SK-N-DZ (cell line): ENCODE results near the gene GRIK3.

Experiments
- DNase-seq: peaks from one replicate; pipeline ENCODE4 v3.0.0-alpha.2; 2015; ENCODE audit warnings: low spot score

GRIK3 gene

GRCh38 chr1:37015713-37016112 is 18.6 kb downstream of the GRIK3 start:
- DNase-seq, result no peak

- no peak for DNase-seq
Observed at GRCh38 chr1:37012226-37012625, 22.1 kb downstream of the GRIK3 start.

- DNase-seq, result no peak
Observed at GRCh38 chr1:37010011-37010410, 24.3 kb downstream of the GRIK3 start.

GRCh38 chr1:37009521-37009920 is 24.8 kb downstream of the GRIK3 start:
- no peak for DNase-seq

- no peak for DNase-seq
Observed at GRCh38 chr1:37006132-37006868, 28.0 kb downstream of the GRIK3 start.

GRCh38 chr1:37002898-37003297 is 31.4 kb downstream of the GRIK3 start:
- DNase-seq, result no peak

- DNase-seq, result no peak
Observed at GRCh38 chr1:37001703-37002102, 32.6 kb downstream of the GRIK3 start.

- DNase-seq, result no peak
Observed at GRCh38 chr1:36996106-36996505, 38.2 kb downstream of the GRIK3 start.

GRCh38 chr1:36994868-36995267 is 39.4 kb downstream of the GRIK3 start:
- no peak for DNase-seq

GRCh38 chr1:36994294-36994693 is 40.0 kb downstream of the GRIK3 start:
- DNase-seq, result no peak

GRCh38 chr1:36992139-36992943 is 42.0 kb downstream of the GRIK3 start:
- DNase-seq, result no peak

GRCh38 chr1:36991551-36991950 is 42.8 kb downstream of the GRIK3 start:
- no peak for DNase-seq

- no peak for DNase-seq
Observed at GRCh38 chr1:36990928-36991327, 43.4 kb downstream of the GRIK3 start.

GRCh38 chr1:36989241-36989640 is 45.1 kb downstream of the GRIK3 start:
- DNase-seq, result peak; percentile 11

- no peak for DNase-seq
Observed at GRCh38 chr1:36988741-36989193, 45.5 kb downstream of the GRIK3 start.

- DNase-seq, result no peak
Observed at GRCh38 chr1:36988321-36988720, 46.0 kb downstream of the GRIK3 start.

- DNase-seq, result no peak
Observed at GRCh38 chr1:36987276-36987675, 47.0 kb downstream of the GRIK3 start.

- no peak for DNase-seq
Observed at GRCh38 chr1:36986241-36986985, 47.9 kb downstream of the GRIK3 start.

- DNase-seq, result no peak
Observed at GRCh38 chr1:36984675-36985074, 49.6 kb downstream of the GRIK3 start.

GRCh38 chr1:36984026-36984425 is 50.3 kb downstream of the GRIK3 start:
- no peak for DNase-seq

GRCh38 chr1:36982709-36983108 is 51.6 kb downstream of the GRIK3 start:
- DNase-seq, result no peak
